Stimulated activated CD4-positive, alpha-beta T cell treated with anti-CD3 and anti-CD28 coated beads, Interleukin-1b, Interleukin-23, amount 100 ng/mL, for 1 hour (primary cell): ENCODE measurements around the gene TMF1.

Source experiments
- DNase-seq, 2 donors: peaks; one replicate each; pipeline ENCODE4 v3.0.0-alpha.2; 2020; ENCODE audit warnings: low read depth in 2 of 2

Gene TMF1

GRCh38 chr3:68984011-68984530 lies 68.1 kb downstream of the TMF1 start:
- no peak for DNase-seq

GRCh38 chr3:68977486-68978167 lies 74.5 kb downstream of the TMF1 start:
- no peak for DNase-seq

- DNase-seq, result no peak
Measured at GRCh38 chr3:68974711-68975110, 77.4 kb downstream of the TMF1 start.

GRCh38 chr3:68973639-68974038 lies 78.5 kb downstream of the TMF1 start:
- DNase-seq, result no peak

GRCh38 chr3:68972358-68972979 lies 79.7 kb downstream of the TMF1 start:
- DNase-seq, result peak in 1 of 2 donors; percentile 5
